DLD1 (cell line): ENCODE results near the gene ZNF662.

Experiments used
- in situ Hi-C: cut with HindIII; loops from 2 replicates; pipeline ENCODE4 v1.10.0; 2017; ENCODE audit warnings: low sequenced_read_pairs

ZNF662 gene

DNA sequence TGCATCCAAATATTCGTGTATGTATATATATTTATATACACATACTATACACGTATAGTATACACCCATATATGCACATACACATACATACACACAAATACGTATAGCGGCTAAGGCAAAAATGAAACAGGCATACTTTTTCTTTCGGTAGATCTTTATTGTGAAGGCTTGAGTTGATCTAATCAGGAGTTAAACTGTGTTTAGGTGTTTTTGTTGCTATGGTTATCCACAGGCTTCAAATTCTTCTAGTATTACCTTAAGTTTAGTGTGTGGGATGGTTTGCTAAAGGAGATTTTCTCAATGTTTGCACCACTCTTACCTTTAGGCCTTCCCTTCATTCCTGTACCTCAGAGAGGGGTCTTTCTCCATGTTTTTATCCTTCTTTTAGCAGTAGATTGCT lies 28.2 kb downstream of the ZNF662 start:
- in situ Hi-C loops, result no loop called here

DNA sequence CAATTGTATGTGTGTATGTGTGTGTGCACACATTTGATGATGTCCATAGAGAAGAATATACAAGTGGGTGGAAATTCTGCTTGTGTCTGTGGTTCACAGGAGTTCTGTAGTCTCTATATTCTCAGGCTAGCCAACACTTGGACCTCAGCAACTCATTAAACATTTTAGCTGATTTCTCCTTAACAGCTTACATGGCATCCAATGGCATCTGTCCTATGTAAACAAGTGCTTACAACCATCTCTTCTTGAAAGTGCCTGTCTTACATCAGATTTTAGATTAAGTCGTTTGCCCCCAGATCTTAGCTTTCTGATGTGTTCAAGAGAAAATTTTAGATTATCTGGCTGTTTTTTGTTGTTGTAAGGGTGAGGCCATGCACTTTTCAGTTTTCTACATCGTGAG lies 29.0 kb downstream of the ZNF662 start:
- in situ Hi-C loops, result no loop called here

DNA sequence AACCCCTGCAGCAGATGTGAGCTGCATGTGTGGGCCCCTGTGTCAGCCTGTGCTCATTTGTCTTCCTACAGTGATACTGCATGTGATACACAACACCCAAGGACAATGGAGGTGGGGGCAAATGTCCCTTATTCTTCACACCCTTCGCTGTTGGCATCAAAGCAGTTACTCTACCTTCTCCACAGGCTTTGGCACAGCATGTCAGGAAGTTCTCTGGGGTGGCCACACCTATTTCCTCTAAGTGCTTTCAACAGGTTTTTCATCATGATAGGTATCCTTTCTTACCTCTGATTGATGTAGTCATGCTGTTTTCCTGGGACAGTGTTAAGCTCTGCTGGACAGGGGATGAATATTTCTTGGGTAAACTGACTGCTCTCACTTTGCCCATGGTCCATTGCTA lies 29.5 kb downstream of the ZNF662 start:
- in situ Hi-C loops, result no loop called here

DNA sequence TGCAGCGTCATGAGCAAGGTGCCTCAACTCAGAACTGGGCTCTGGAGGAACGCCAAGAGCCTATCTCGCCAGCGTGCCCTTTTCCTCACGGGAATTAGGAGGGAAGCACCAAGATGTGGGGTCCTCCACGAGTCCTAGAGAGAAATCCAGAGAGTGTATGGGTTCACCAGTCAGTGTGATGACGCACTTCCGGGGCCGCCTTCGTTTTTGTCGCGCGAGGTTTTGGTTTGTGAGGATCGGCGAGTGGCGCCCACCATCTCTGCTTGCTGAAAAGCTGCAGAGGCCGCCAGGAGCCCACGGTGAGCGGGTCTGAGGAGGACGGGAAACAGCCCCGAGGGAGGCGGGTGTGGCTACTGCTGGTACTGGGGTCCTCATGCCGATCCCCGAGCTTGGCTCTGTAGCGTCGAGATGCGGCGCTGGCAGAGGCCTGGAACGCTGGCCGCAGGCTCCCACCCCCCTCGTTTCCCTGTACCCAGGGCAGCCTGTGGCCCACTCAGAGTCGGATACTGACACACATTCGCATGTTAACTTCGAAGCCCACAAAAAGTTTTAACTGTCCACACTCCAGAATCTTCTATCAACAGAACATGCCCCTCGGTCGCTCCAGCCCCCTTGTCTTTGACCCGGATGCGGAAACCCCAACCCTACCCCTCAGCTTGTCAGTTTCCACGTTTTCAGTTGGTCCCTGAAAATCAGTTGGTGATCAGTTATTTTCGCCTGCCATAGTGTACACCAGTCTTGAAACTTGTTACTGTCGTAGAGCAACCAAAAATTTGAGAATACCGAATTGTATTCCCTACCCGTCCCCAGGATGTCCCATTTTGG lies 30.4 kb downstream of the ZNF662 start:
- in situ Hi-C loops, result no loop called here

DNA sequence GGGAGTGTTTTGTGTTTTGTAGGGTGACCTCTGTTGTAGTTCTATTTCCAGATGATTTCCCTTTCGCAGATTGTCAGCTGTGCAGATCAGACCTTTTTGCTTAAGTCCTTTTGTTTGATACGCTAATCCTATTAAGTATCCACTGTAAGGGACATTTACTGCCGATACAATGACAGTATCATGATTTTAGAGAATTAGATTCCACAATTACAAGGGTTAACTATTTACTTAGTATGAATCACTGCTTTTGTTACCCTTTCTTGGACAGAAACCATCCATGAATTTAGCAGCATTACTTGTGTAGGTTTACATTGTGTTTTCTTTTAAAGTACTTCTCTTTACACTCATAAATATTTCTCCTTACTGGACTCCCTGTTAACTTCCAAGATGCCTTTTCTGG lies 31.4 kb downstream of the ZNF662 start:
- in situ Hi-C loops, result no loop called here

DNA sequence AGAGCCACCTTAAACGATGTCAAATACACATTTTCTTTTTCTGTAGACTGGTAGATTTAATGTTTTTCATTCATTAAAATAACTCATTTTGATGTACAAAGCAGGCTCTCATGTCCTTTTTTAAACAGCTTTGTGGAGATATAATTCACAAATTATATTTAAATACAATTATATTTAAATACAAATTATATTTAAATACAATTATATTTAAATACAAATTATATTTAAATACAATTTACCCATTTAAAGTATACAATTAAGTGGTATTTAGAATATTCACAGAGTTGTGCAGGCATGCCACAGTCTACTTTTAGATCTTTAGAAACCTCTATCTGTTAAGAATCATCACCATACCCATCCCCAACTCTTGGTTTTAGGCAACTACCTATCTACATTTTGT lies 36.8 kb downstream of the ZNF662 start:
- in situ Hi-C loops, result no loop called here

DNA sequence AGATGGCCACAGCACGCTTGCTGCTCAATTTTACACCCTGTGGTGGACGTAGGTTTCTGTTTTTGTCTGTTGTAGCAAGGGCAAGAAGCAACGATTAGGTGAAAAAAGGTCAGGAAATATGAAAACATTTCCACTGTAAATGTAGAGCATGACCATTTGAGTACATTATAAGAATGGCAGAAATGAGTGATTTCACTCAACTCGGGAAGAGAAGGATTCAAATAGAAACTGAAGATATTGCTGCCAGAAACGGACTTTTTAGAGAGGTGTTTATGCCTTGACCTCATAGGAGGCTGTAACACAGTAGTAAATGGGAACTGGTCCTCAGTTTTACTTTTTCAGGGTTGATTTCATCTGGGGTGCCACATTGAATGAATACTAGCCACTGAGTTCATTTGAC lies 40.1 kb downstream of the ZNF662 start:
- in situ Hi-C loops, result no loop called here

DNA sequence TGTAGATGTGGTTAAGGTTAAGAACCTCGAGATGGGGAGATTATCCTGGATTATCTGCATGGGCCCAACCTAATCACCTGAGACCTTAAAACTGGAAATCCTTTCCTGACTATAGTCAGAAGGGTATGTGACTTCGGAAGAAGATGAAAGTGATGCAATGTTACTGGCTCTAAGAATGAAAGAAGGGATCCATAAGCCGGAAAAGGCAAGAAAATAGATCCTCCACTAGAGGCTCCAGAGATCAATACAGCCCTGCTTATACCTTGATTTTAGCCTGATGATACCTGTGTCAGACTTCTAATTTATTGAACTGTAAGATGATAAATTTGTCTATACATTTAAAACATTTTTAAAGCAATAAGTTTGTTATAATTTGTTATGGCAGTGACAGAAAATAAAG lies 51.6 kb downstream of the ZNF662 start:
- in situ Hi-C loops, result no loop called here

DNA sequence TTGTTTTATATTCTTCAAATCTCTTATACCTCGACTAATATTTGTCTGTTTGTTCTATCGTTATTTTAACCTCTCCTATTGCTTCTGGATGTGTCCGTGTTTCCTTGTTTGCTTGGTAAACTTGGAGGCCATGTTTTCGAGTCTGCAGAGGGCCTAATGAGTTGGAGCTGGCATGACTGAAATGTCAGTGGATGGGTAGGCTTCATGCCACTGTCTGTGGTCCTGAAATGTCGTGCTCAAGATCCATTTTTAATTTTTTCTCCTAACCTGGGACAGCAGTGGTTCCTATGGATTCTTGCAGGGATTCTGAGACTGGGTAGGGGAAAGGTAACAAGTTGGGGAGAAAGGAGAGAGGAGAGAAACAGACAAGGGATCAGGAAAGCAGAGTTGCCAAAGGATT lies 54.3 kb downstream of the ZNF662 start:
- in situ Hi-C loops, result loop anchor here (10.0 kb wide), 2 partner anchors 145 to 185 kb away; partner anchors contain the start of gene POMGNT2

DNA sequence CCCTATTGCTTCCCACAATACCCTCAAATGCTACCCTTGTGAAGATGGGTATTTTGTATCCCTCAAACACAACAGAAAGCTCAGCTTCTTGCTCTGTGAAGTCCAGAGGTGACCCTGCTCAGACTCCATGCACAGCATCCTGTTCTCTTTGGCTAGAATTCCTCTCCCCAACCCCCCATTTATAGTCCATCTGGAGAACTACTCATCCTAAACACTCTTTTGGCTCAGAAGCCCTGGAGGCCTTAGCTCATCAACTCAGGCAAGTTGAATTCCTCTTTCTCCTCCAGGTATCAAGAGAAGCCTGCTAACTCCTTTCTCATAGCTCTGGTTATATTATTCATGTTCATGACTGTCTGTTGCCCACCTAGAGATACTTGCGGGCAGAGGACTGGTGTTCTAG lies 54.8 kb downstream of the ZNF662 start:
- in situ Hi-C loops, result loop anchor here (10.0 kb wide), 2 partner anchors 144 to 184 kb away; partner anchors contain the start of gene POMGNT2

DNA sequence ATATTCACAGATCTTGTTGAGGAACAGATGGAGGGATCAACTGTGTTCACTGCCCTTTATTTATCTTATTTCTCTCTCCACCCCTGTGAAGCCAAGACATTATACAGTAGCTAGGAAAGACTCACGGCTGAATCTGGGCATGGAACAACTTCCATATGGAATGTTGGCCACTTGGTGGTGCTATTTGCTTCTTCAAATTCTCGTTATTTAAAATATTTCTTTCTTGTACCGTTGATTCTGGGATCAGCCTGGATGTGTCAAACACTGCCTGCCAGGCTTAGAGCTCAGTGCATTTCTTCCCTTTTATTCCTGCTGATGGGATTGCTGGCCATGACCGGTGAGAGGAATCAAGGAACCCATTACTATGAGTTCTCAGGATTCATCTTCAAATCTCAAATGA lies 55.7 kb downstream of the ZNF662 start:
- in situ Hi-C loops, result loop anchor here (10.0 kb wide), 2 partner anchors 143 to 183 kb away; partner anchors contain the start of gene POMGNT2

DNA sequence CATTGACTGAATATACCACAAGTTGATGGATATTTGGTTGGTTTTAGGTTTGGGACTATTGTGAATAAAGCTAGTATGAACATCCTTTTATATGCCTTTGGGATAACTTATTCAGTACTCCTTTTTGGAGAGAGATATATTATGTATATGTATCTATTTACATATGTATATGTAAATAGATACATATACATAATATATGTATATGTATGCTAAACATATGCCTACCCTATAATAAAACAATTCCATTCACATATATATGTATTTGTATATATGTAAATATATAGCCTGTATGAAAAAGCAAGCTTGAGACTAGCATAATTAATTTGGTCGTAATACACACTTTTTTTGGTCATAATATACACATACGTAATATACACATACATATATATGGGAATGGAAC lies 57.3 kb downstream of the ZNF662 start:
- in situ Hi-C loops, result loop anchor here (10.0 kb wide), 2 partner anchors 142 to 182 kb away; partner anchors contain the start of gene POMGNT2

DNA sequence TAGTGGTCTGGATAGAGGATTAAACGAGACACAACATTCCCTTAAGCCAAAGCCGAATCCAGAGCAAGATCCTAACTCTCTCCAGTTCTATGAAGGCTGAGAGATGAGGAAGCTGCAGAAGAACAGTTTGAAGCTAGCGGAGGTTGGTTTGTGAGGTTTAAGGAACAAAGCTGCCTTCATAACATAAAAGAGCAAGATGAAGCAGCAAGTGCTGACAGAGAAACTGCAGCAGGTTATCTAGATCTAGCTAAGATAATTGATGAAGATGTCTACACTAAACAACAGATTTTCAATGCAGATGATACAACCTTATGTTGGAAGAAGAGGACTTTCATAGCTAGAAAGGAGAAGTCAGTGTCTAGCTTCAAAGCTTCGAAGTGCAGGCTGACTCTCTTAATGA lies 58.3 kb downstream of the ZNF662 start:
- in situ Hi-C loops, result loop anchor here (10.0 kb wide), 2 partner anchors 141 to 181 kb away; partner anchors contain the start of gene POMGNT2
